ENCODE results near the gene RDH13.
"Not testable (repeated sequence)": the region's sequence is repeated elsewhere in the genome, so short reads cannot be mapped to it uniquely, and the experiment has no call there.

RDH13 gene

GRCh38 chr19:55042344-55042678 lies 20.6 kb downstream of the RDH13 start:
- no peak for DNase-seq
- H3K4me3 ChIP-seq: no peak overlapping the region
- intact Hi-C loops (cut with DNase I; ENCODE audit: low total_unique reads): no loop called here
- no peaks in the 10 kb centered on the region for H3K4me1 ChIP-seq
- no peaks in the 10 kb centered on the region for H3K9me3 ChIP-seq
- H3K36me3 ChIP-seq: peaks cover 38 to 64% (median 54%) of the 10 kb centered on the region in 3 donors
- no peak for TF ChIP-seq CTCF (IDR thresholded peaks at IDR 0.05)
- no peak overlapping the region for H3K27ac ChIP-seq
- no peaks in the 10 kb centered on the region for H3K27me3 ChIP-seq

GRCh38 chr19:55041627-55042343 lies 21.2 kb downstream of the RDH13 start:
- DNase-seq: no peak
- peaks cover 32 to 58% (median 48%) of the 10 kb centered on the region in 3 donors for H3K36me3 ChIP-seq
- TF ChIP-seq CTCF (IDR thresholded peaks at IDR 0.05): no peak
- no peak overlapping the region for H3K4me3 ChIP-seq
- no peak overlapping the region for H3K27ac ChIP-seq
- intact Hi-C loops (cut with DNase I; ENCODE audit: low total_unique reads): no loop called here
- no peaks in the 10 kb centered on the region for H3K9me3 ChIP-seq
- no peaks in the 10 kb centered on the region for H3K4me1 ChIP-seq
- H3K27me3 ChIP-seq: no peaks in the 10 kb centered on the region

- no peaks in the 10 kb centered on the region for H3K27me3 ChIP-seq
- intact Hi-C loops (cut with DNase I; ENCODE audit: low total_unique reads): no loop called here
- H3K27ac ChIP-seq: no peak overlapping the region
- no peaks in the 10 kb centered on the region for H3K4me1 ChIP-seq
- TF ChIP-seq CTCF (IDR thresholded peaks at IDR 0.05): no peak
- H3K9me3 ChIP-seq: no peaks in the 10 kb centered on the region
- no peak for DNase-seq
- H3K4me3 ChIP-seq: no peak overlapping the region
- H3K36me3 ChIP-seq: peaks cover 27 to 53% (median 43%) of the 10 kb centered on the region in 3 donors
Measured at GRCh38 chr19:55041244-55041626, 21.7 kb downstream of the RDH13 start.

GRCh38 chr19:55040654-55041053 lies 22.3 kb downstream of the RDH13 start:
- H3K9me3 ChIP-seq; H3K4me1 ChIP-seq; DNase-seq; H3K4me3 ChIP-seq; intact Hi-C loops (cut with DNase I; ENCODE audit: low total_unique reads); H3K27me3 ChIP-seq; H3K27ac ChIP-seq: not testable (repeated sequence)
- peaks cover 25 to 47% (median 37%) of the 10 kb centered on the region in 3 donors for H3K36me3 ChIP-seq

GRCh38 chr19:55037603-55038002 lies 25.3 kb downstream of the RDH13 start:
- H3K4me3 ChIP-seq; H3K27ac ChIP-seq; H3K27me3 ChIP-seq; intact Hi-C loops (cut with DNase I; ENCODE audit: low total_unique reads); H3K9me3 ChIP-seq; DNase-seq; H3K4me1 ChIP-seq: not testable (repeated sequence)
- peaks cover 2 to 17% (median 11%) of the 10 kb centered on the region in 3 donors for H3K36me3 ChIP-seq

- no peak for DNase-seq
- H3K9me3 ChIP-seq: no peaks in the 10 kb centered on the region
- no peaks in the 10 kb centered on the region for H3K27me3 ChIP-seq
- H3K27ac ChIP-seq: no peak overlapping the region
- no peaks in the 10 kb centered on the region for H3K4me1 ChIP-seq
- TF ChIP-seq CTCF (IDR thresholded peaks at IDR 0.05): no peak
- no peak overlapping the region for H3K4me3 ChIP-seq
- intact Hi-C loops (cut with DNase I; ENCODE audit: low total_unique reads): no loop called here
- peaks cover 0 to 1% (median 0%) of the 10 kb centered on the region in 3 donors for H3K36me3 ChIP-seq
Measured at GRCh38 chr19:55036058-55036457, 26.9 kb downstream of the RDH13 start.

- Histone ChIP-seq H3K9me3 (no peaks in the 10 kb centered on the region), H3K27me3 (no peaks in the 10 kb centered on the region), H3K4me3 (no peak overlapping the region), H3K27ac (no peak overlapping the region), H3K4me1 (no peaks in the 10 kb centered on the region), H3K36me3 (no peaks in the 10 kb centered on the region)
- TF ChIP-seq CTCF (IDR thresholded peaks at IDR 0.05): no peak
- DNase-seq: no peak
- intact Hi-C loops (cut with DNase I; ENCODE audit: low total_unique reads): no loop called here
Measured at GRCh38 chr19:55034751-55035150, 28.2 kb downstream of the RDH13 start.

- intact Hi-C loops (cut with DNase I; ENCODE audit: low total_unique reads); H3K4me3 ChIP-seq; DNase-seq; H3K27ac ChIP-seq; H3K36me3 ChIP-seq; H3K9me3 ChIP-seq; H3K27me3 ChIP-seq; H3K4me1 ChIP-seq: not testable (repeated sequence)
Measured at GRCh38 chr19:55032976-55033643, 29.8 kb downstream of the RDH13 start.

Measured in tibial artery (tissue), 4 donors.